Measurements from ENCODE around the gene ACACB.

Gene ACACB

DNA sequence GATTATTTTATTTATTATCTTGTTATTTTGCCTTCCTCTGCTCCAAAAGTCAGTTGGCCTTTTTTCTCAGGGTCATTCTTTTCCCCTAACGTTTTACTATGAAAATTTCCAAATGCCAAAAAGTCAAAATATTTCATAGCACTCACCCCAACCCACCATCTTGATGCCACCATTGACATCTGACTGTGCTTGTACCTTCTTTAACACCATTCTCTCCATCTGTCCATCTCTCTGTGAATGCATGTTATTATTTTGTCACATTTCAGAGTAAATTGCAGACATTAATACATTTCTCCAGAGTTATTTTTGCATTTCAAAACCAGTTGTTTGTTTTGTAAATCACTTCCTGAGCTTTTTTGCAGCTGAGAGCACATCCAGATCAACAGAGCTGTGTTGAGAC is 154.1 kb downstream of the ACACB start:
- H3K9me3 ChIP-seq (ENCODE audit: low read length): no peaks in the 10 kb centered on the region
- no peaks in the 10 kb centered on the region for H3F3A ChIP-seq (ENCODE audit: insufficient read depth, low read length)
- H3K27me3 ChIP-seq (ENCODE audit: insufficient read depth, low read length): no peaks in the 10 kb centered on the region
- no peak overlapping the region for H3K4me3 ChIP-seq (ENCODE audit: low read depth, low read length, poor library complexity, severe bottlenecking)
- no peak overlapping the region for H3K4me2 ChIP-seq (ENCODE audit: low read length)
- H3K9me2 ChIP-seq (ENCODE audit: low read depth, low read length): no peaks in the 10 kb centered on the region
- no peaks in the 10 kb centered on the region for H3K36me3 ChIP-seq (ENCODE audit: insufficient read depth, low read length)
- H4K20me1 ChIP-seq (ENCODE audit: insufficient read depth, low read length): no peaks in the 10 kb centered on the region
- H3K27ac ChIP-seq (ENCODE audit: low read depth, low read length, poor library complexity, severe bottlenecking): no peak overlapping the region
- no peak overlapping the region for H2AFZ ChIP-seq (ENCODE audit: low read length)
- H3K79me2 ChIP-seq (ENCODE audit: insufficient read depth, low read length): no peaks in the 10 kb centered on the region
- TF ChIP-seq EZH2 (IDR thresholded peaks at IDR 0.05; ENCODE audit: borderline replicate concordance, low read length) (no peak), CTCF (IDR thresholded peaks at IDR 0.05; ENCODE audit: low read length) (no peak)
- H3K9ac ChIP-seq (ENCODE audit: low read length): no peak overlapping the region
- no peaks in the 10 kb centered on the region for H3K4me1 ChIP-seq (ENCODE audit: insufficient read depth, low read length, severe bottlenecking)

GRCh38 chr12:109271418-109271817 is 155.0 kb downstream of the ACACB start:
- Histone ChIP-seq H3K9me2 (ENCODE audit: low read depth, low read length) (no peaks in the 10 kb centered on the region), H3K9me3 (ENCODE audit: low read length) (no peaks in the 10 kb centered on the region), H3K79me2 (ENCODE audit: insufficient read depth, low read length) (no peaks in the 10 kb centered on the region), H3K4me1 (ENCODE audit: insufficient read depth, low read length, severe bottlenecking) (no peaks in the 10 kb centered on the region), H3K9ac (ENCODE audit: low read length) (no peak overlapping the region), H3K27ac (ENCODE audit: low read depth, low read length, poor library complexity, severe bottlenecking) (no peak overlapping the region), H3K4me3 (ENCODE audit: low read depth, low read length, poor library complexity, severe bottlenecking) (no peak overlapping the region), H2AFZ (ENCODE audit: low read length) (no peak overlapping the region), H3F3A (ENCODE audit: insufficient read depth, low read length) (no peaks in the 10 kb centered on the region), H4K20me1 (ENCODE audit: insufficient read depth, low read length) (no peaks in the 10 kb centered on the region), H3K4me2 (ENCODE audit: low read length) (no peak overlapping the region), H3K36me3 (ENCODE audit: insufficient read depth, low read length) (no peaks in the 10 kb centered on the region), H3K27me3 (ENCODE audit: insufficient read depth, low read length) (no peaks in the 10 kb centered on the region)
- TF ChIP-seq EZH2 (IDR thresholded peaks at IDR 0.05; ENCODE audit: borderline replicate concordance, low read length): no peak
- TF ChIP-seq CTCF (IDR thresholded peaks at IDR 0.05; ENCODE audit: low read length): no peak

DNA sequence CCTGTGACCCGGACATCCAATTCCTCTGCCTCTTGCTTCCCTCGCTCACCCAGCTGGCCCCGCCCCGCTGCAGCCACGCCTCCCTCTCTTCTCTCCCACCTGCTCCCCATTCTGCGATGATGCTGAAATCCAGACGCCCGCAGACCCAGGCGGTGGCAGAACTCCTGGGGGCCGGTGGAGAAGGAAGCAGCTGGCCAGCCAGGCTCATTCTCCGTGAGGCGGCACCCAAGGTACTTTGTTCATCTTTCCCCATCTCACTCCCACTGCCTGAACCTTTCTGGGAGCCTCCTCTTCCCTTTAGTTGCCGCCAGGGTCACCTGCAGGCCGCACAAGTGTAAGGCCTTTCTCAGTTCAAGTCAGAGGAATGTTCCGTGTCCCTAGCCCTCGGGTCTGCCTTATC is 157.0 kb downstream of the ACACB start:
- H3K9me2 ChIP-seq (ENCODE audit: low read depth, low read length): no peaks in the 10 kb centered on the region
- no peak overlapping the region for H3K4me2 ChIP-seq (ENCODE audit: low read length)
- H3K4me3 ChIP-seq (ENCODE audit: low read depth, low read length, poor library complexity, severe bottlenecking): no peak overlapping the region
- TF ChIP-seq CTCF (IDR thresholded peaks at IDR 0.05; ENCODE audit: low read length): no peak
- no peak for TF ChIP-seq EZH2 (IDR thresholded peaks at IDR 0.05; ENCODE audit: borderline replicate concordance, low read length)
- H2AFZ ChIP-seq (ENCODE audit: low read length): no peak overlapping the region
- H3K27ac ChIP-seq (ENCODE audit: low read depth, low read length, poor library complexity, severe bottlenecking): no peak overlapping the region
- no peaks in the 10 kb centered on the region for H3F3A ChIP-seq (ENCODE audit: insufficient read depth, low read length)
- no peaks in the 10 kb centered on the region for H3K79me2 ChIP-seq (ENCODE audit: insufficient read depth, low read length)
- H4K20me1 ChIP-seq (ENCODE audit: insufficient read depth, low read length): no peaks in the 10 kb centered on the region
- H3K27me3 ChIP-seq (ENCODE audit: insufficient read depth, low read length): no peaks in the 10 kb centered on the region
- no peaks in the 10 kb centered on the region for H3K4me1 ChIP-seq (ENCODE audit: insufficient read depth, low read length, severe bottlenecking)
- no peaks in the 10 kb centered on the region for H3K9me3 ChIP-seq (ENCODE audit: low read length)
- H3K9ac ChIP-seq (ENCODE audit: low read length): no peak overlapping the region
- H3K36me3 ChIP-seq (ENCODE audit: insufficient read depth, low read length): no peaks in the 10 kb centered on the region

Measured in OCI-LY1 (cell line).